Measurements from ENCODE around the gene MME. TPM values are rescaled to one million over a fixed set of nuclear protein-coding genes. Genes with fewer than 3 reads are reported as not detected.

Gene MME
- total RNA-seq, 1 donor from 2014 or later, result 85.4 TPM

- no peaks in the 10 kb centered on the region for H3K9me3 ChIP-seq
- no peak for TF ChIP-seq CTCF (IDR thresholded peaks at IDR 0.05)
- ATAC-seq, result no peak
- intact Hi-C loops (cut with DNase I), result no loop called here
- no peaks in the 10 kb centered on the region for H3K4me1 ChIP-seq
- H3K4me3 ChIP-seq, result no peak overlapping the region
- no peak for DNase-seq
- H3K36me3 ChIP-seq, result no peaks in the 10 kb centered on the region
- H3K27ac ChIP-seq, result no peak overlapping the region
- no peaks in the 10 kb centered on the region for H3K27me3 ChIP-seq (ENCODE audit: low read depth)
Measured at GRCh38 chr3:155154255-155154654, 74.1 kb downstream of the MME start.

- Histone ChIP-seq H3K9me3 (no peaks in the 10 kb centered on the region), H3K4me1 (no peaks in the 10 kb centered on the region), H3K27me3 (ENCODE audit: low read depth) (no peaks in the 10 kb centered on the region), H3K27ac (no peak overlapping the region), H3K36me3 (no peaks in the 10 kb centered on the region), H3K4me3 (no peak overlapping the region)
- intact Hi-C loops (cut with DNase I), result no loop called here
- ATAC-seq (no peak), DNase-seq (no peak)
- no peak for TF ChIP-seq CTCF (IDR thresholded peaks at IDR 0.05)
Measured at GRCh38 chr3:155158346-155159037, 78.4 kb downstream of the MME start.

GRCh38 chr3:155159301-155159700, 79.2 kb downstream of the MME start:
- TF ChIP-seq CTCF (IDR thresholded peaks at IDR 0.05), result no peak
- Histone ChIP-seq H3K4me3 (no peak overlapping the region), H3K36me3 (no peaks in the 10 kb centered on the region), H3K9me3 (no peaks in the 10 kb centered on the region), H3K4me1 (no peaks in the 10 kb centered on the region), H3K27ac (no peak overlapping the region), H3K27me3 (ENCODE audit: low read depth) (no peaks in the 10 kb centered on the region)
- DNase-seq (no peak), ATAC-seq (no peak)
- intact Hi-C loops (cut with DNase I), result no loop called here

GRCh38 chr3:155161640-155162292, 81.6 kb downstream of the MME start:
- Histone ChIP-seq H3K4me3 (no peak overlapping the region), H3K36me3 (no peaks in the 10 kb centered on the region), H3K4me1 (no peaks in the 10 kb centered on the region), H3K27me3 (ENCODE audit: low read depth) (no peaks in the 10 kb centered on the region), H3K27ac (no peak overlapping the region), H3K9me3 (no peaks in the 10 kb centered on the region)
- no peak for ATAC-seq
- DNase-seq, result no peak
- intact Hi-C loops (cut with DNase I), result no loop called here
- TF ChIP-seq CTCF (IDR thresholded peaks at IDR 0.05), result no peak

GRCh38 chr3:155164306-155164705, 84.2 kb downstream of the MME start:
- H3K9me3 ChIP-seq, result no peaks in the 10 kb centered on the region
- H3K4me1 ChIP-seq, result no peaks in the 10 kb centered on the region
- ATAC-seq (no peak), DNase-seq (no peak)
- TF ChIP-seq CTCF (IDR thresholded peaks at IDR 0.05), result no peak
- intact Hi-C loops (cut with DNase I), result no loop called here
- H3K36me3 ChIP-seq, result no peaks in the 10 kb centered on the region
- H3K4me3 ChIP-seq, result no peak overlapping the region
- no peaks in the 10 kb centered on the region for H3K27me3 ChIP-seq (ENCODE audit: low read depth)
- H3K27ac ChIP-seq, result no peak overlapping the region

Measured in lower lobe of right lung (tissue), 2 donors.